Activated CD4-positive, alpha-beta T cell treated with anti-CD3 and anti-CD28 coated beads, Interleukin-2, amount 50 U/mL, for 1 hour (primary cell): ENCODE measurements around the gene TBC1D22B.

ENCODE experiments used
- DNase-seq: peaks from one replicate; pipeline ENCODE4 v3.0.0-alpha.2; 2020

Gene TBC1D22B

DNA sequence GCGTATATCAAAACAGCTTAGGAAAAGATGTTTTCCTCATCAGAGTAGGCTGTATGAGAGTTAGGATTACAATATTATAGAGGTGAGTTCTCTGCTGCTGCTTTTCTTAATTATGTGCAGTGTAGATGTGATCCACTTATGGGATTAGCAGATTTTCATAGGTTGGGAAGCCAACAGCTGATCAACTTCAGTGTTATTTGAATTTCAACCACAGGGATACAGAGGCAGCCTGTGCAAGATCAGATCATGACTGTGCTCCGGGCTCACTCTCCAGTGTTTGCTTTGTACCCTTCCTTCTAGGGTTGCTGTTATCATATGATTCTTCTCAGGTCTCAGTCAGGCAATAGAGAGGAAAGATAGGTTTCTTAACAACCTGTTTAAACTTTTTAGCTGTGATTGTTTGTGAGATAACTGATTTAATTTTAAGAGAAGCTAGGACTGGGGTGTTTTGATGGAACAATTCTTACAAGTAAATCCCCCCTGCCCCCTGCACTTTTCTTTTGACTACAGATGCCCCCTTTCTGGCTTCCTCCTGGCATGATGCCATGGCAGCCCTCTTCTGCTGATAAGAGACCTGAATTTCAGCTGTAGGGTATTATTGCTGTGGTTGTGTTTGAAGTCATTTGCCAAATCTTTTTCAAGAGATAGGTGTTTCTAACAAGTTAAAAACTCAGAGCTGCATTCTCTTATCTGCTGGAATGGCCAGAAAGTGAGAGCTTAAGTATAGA lies 104.7 kb downstream of the TBC1D22B start:
- DNase-seq = no peak

DNA sequence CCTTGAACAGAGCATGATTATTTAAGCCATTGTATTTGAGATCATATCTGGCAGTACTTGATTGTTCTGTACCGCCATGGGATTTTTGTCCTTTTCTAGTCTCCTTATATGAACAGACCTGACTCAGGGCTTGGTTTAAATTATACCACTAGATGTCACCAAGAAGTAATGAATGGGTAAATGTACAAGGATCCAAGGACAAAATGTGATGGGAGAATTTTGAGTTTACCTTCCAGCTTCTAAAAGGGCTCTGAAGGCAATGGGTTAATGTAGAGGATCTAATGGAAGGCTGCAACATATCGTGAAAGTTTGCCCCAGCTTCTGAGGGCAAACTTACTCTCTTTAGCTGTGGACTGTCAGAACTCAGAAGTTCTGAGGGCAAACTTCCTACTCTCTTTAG lies 108.2 kb downstream of the TBC1D22B start:
- no peak for DNase-seq

DNA sequence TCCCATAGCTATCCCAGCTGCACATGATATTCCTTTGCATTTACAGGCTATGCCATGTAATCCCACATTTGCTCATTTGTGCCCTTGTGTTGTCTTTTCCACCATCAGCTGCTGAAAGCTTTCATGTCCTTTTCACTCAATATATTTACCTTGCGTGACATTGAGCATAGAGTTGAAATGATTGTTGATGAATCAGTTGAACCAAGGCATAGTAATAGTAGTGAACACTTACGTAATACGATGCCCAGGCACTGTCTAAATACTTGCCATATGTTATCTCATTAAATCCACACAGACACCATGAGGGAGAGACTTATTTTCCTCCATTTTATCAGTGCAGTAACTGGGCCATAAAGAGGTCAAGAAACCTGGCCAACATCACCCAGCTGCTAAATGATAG lies 109.3 kb downstream of the TBC1D22B start:
- DNase-seq = no peak

DNA sequence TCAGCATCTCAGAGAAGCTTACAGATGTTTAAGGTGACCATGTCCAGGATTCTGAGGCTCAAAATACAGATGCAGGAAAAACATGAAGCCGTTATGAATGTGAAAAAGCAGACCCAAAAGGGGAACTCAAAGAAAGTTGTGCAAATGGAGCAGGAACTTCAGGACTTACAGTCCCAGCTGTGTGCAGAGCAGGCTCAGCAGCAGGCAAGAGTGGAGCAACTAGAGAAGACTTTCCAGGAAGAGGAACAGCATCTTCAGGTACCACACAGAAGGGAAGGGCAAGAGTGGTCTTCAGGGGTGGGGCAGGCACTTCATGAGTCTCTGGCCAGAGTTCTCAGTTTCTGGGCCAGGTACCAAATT lies 111.4 kb downstream of the TBC1D22B start:
- no peak for DNase-seq

DNA sequence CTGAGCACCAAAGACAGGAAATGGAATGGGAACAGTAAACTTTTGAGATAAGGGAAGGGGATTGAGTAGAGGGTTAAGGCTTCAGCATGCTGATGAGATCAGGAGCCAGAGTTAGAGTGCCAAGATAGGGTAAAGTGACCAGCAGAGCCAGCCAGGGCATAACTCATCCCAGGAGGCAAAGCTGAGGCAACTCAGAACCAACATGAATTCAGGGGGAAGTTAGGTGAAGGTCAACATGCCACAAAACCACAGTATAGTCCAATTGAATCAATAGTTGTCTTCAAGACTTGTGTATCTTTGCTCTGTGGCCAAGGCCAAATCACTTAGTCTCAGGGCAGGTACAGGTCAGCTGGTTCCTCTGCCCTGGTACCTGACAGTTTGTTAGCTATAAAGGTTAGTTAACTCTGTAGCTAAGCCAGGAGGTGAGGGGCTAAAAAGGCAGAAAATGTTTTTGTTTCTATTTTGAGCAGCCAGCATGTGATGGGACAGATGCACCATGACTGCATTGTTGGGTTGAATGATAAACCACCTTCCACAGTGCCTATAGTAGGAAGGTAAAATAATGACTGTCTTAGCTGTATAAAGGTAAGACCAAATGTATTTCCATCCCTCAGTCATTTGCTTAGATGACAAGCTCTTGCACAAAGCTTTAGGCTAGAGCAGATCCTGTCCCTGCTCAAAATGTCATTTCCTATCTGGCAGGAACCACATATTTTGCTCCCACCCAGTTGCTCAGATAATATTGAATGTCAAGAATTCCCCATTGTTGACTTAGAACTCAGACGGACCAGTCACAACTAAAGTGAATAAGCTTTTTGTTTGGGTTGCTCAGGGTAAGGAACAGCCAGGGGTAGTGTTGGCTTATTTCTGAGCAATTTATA lies 112.0 kb downstream of the TBC1D22B start:
- DNase-seq = no peak

DNA sequence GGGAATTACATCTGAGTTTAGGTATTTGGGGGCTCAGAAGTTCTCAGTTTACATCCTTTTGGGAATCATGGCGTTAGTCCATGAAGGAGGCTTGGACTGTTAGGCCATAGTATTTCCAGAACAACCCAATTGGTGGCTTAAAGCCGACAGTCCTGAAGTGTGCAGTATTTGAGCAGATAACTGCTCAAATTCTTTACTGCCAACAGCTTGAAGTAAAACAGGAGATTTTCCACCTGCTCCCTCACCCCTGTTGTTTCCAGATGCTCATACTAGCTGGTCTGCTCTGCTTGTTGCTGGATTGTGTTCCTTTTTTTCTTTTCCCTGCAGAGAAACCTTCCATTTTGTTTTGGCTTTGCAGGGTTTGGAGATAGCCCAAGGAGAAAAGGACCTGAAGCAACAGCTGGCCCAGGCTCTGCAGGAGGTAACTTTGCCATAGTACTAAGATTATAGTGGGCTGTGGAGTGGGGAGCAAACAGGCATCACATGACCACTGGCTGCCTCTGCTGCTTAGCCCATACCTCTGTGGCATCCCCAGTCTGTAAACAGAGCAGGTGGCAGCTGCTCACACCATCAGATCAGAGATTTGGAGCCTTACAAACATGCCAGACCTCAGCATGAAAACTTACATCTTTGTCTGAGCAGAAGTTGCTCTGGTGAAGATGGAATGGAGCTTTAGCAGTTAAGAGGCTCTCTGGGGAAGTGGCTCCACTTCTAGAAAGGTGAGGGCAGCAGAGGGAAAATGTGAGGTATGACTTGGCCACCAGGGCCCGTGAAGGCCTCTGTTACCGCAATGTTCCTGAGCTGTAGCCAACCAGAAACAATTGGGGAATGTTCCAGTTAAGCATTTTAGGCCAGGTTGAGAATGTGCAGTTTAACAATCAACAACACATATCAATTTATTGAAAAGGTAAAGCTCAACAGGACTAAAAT lies 113.8 kb downstream of the TBC1D22B start:
- no peak for DNase-seq

DNA sequence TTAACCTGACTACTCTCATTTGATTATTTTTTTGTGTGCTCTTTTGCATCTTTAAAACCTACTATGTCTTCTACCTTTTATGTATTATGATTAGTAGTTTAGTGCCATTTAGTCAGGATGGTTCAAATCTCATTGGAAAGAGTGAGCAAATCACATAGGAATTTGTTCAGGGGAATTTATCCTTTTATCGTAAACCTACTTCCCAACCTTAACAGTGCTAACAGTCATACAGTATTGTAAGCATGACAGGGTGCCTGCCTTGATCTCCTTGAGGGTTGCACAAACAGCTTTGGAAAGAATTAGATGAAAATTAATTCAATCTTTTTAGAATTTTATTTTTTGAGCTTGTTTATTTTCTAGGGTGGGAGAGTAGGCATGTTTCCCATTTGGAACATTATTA lies 114.5 kb downstream of the TBC1D22B start:
- no peak for DNase-seq

DNA sequence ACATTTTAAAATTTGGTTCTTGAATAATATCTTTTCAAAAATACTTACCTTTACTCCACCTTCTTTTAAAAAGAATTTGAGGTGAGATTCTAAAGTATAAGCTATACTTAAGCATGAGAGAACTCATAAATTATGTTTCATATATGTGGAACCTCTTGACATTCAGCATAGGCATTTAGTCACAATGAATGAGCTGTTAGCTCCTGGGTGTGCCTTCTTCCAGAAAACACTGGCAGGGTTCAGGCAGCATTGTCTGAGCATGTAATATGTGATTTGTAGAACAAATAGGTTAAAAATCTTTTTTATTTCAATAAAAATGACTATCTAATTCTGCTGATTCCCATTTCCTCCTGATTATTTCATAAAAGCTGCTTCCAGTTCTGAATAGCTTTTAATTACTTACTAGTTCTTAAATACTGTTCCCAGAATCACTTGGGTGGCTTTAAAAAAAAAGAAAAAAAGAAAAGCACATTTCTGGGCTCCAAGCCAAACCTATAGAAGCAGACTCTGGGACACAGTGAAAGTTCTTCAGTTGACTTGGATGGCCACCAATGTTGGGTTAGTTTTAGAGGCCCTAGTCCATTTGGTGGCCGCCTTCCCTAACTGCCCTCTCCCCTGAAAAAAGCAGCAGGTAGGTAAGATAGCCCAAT lies 116.4 kb downstream of the TBC1D22B start:
- no peak for DNase-seq

DNA sequence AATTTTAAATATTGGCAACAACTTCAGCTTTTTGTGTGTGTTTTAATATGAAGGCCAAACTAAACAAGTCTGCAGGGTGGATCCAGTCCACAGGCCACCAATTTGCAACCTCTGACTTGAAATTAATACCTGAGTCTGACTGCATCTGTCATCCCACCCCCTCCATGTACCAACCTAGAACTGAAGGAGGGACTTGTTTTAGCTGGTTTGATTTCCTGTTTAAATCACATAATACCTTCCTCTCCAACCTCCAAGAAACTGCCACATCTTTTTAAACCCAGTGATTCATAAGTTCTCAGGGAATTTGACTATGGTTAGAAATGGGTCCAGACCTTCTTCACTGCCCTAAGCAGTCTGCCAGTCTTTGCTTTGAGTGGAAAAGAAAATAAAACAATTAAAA lies 117.8 kb downstream of the TBC1D22B start:
- DNase-seq = no peak

DNA sequence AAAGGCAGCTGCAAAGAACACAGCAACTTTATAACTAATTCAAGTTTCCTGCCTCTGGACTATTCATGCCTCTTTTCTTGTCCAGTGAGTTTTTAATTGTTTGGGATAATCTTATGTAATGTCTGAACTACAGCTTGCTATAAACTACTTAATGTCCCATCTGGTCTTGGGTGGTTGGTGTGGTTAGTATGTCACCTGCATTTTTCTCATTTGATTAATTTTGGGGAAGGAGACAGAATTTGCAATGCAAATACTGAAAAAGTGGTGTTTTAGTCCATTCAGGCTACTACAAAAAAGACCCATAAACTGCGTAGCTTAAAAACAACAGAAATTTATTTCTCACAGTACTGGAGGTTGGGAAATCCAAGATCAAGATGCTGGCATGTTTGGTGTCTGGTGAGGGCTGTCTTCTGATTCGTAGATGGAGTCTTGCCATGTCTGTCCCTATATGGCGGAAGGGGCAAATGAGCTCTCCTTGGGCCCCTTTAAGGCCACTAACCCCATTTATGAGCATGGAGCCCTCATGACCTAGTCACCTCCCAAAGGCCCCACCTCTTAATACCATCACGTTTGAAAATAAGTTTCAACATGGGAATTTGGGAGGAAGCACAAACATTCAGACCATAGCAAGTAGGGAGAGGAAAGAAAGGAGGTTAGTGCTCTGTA lies 118.6 kb downstream of the TBC1D22B start:
- no peak for DNase-seq

DNA sequence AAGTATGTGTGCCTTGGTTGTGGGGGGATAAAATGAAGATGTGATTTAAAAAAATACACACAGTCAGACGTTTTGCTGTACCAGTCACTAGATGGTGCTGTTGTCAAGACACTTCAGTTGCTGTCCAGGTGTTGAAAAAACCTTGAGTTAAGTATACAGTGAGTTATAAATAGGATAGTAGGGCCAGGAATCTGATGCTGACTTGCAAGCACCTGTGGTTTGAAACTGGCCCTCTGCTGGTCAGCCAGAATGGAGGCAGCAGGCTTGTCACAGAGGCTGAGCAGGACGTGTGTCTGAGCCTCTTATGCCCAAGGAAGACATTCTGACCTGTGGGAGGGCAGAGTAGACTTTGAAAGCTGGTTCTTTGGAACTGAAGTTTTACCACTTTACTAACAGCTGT lies 124.0 kb downstream of the TBC1D22B start:
- no peak for DNase-seq
